Middle frontal gyrus (tissue), 1 donor: ENCODE measurements around the gene SIL1.
"Not testable (repeated sequence)": the region's sequence is repeated elsewhere in the genome, so short reads cannot be mapped to it uniquely, and the experiment has no call there.

Source experiments
- DNase-seq: peaks from one replicate; pipeline ENCODE4 v3.0.0-alpha.2; 2015; ENCODE audit warnings: low spot score; ENCODE audit errors: extremely low spot score

SIL1 gene

DNA sequence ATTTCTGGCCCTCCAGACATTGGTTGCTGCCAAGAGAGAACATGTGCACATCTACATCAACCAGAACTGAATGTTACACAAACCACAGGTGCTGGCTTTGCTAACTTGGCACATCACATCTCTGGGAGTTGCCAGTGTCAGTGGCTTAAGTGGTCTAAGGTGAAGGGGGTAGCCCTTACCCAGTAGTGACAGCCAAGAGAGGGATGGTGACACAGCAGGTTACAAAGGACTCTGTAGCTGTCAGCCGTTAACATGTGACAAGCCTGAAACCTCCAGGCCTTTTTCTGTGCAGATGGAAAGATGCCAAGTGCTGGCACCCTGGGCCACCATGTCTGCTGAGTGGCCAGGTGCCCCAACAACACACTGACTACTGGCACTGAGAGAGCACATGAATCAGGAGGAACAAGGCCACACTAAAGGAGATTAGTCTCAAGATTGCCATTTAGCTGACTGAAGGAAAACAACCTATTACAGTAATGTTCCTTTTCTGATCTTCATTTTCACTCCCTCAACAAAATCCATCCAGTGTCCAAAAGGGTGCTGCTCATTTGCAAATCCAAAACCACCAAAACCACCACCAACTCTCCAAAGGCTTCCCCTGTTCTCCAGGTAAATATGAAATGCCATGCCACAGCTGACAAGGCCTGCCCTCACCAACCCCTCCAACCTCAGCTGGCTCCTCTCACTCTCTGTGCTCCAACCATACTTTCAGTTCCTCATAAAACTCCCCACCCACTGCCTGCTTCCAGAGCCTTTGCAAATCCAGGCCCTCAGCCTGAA is 20.2 kb downstream of the SIL1 start:
- no peak for DNase-seq

DNA sequence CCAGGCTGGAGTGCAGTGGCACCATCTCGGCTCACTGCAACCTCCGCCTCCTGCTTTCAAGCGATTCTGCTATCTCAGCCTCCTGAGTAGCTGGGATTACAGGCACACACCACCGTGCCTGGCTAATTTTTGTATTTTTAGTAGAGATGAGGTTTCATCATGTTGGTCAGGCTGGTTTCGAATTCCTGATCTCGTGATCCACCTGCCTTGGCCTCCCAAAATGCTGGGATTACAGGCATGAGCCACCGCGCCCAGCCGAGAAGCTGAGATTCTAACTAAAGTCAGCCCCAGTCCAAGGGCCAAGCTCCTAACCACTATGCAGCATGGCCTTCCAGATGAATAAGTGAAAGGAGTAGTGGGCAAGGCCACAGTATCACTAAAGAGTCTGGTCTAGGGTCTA is 20.9 kb downstream of the SIL1 start:
- DNase-seq, result not testable (repeated sequence)

DNA sequence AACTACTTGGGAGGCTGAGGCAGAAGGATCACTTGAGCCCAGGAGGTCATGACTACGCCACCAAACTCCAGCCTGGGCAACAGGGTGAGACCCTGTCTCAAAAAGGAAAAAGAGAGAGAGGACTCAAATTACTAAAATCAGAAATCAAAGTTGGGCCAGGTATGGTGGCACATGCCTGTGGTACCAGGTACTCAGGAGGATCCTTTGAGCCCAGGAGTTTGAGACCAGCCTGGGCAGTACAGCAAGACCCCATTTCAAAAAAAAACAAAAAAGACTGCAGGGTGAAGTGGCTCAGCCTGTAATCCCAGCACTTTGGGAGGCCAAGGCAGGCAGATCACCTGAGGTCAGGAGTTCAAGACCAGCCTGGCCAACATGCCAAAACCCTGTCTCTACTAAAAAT is 23.8 kb downstream of the SIL1 start:
- not testable (repeated sequence) for DNase-seq

DNA sequence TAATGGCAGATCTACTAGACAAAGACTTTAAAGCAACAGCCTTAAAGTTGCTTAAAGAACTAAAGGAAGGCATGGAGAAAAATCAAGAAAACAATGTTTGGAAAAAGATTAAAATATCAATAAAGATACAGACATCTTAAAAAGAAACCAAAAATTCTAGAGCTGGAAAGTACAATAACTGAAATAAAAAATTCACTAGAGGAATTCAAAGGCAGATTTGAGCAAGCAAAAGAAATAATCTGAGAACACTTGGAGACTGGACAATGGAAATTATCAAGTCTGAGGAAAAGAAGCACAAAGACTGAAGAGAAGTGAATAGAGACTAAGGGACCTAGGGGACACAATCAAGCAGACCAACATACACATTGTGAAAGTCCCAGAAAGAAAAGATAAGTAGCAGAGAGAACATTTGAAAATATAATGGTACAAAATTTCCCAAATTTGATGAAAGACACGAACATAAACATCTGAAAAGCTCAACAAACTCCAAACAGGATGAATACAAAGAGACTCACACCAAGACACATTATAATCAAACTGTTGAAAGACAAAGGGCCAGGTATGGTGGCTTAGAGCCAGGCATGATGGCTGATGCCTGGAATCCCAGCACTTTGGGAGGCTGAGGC is 26.3 kb downstream of the SIL1 start:
- DNase-seq, result no peak

DNA sequence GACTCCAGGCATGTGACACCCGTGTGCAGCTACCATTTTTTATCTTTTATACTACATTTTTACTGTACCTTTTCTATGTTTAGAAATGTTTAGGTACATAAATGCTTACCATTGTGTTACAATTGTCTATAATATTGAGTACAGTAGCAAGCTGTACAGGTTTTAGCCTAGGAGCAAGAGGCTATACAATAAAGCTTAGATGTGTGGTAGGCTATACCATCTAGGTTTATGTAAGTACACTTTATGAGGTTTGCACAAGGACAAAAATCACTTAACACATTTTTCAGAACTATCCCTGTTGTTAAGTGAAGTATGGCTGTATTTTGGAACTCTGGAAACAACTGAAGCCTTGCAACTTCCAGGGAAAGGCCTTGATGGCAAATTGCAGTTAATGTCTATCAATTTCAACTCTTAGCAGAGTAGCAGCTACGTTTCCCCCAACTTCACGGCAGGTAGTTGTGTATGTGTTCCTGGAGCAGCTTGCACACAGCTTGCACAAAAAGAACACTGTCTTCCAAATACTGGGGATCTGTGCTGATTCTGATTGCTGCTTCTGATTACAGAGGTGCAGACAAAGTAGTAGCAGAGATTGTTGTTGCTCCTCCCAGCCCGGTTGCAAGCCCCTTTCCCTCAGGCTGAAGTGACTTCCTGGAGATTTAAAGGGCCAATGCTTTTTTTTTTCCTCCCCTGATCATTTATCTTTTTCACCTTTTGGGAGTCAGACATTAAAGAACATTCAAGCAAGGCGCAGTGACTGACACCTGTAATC is 30.0 kb downstream of the SIL1 start:
- no peak for DNase-seq

DNA sequence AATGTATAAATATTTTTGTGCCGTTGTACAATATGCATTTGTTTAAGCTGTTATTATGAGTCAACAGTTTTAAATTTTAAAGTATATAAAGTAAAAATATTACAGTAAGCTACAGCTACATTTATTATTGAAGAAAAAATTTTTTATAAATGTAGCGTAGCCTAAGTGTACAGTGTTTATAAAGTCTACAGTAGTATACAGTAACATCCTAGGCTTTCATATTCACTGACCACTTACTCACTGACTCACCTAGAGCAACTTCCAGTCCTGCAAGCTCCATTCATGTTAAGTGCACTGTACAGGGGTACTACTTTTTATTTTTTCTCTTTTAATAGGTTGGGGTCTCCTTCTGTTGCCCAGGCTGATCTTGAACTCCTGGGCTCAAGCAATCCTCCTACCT is 30.6 kb downstream of the SIL1 start:
- no peak for DNase-seq

DNA sequence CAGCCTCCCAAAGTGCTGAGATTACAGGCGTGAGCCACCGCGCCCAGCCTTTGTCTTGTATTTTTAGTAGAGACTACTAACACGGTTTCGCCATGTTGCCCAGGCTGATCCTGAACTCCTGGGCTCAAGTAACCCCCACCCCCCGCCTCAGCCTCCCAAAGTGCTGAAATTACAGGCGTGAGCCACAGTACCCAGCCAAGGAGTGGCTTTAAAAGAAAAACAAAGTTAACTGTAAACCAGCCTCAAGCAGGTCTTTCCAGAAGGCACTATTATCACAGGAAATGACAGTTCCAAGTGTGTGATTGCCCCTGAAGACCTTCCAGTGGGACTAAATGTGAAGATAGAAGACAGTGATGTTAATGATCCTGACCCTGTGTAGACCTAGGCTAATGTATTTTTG is 31.1 kb downstream of the SIL1 start:
- no peak for DNase-seq

DNA sequence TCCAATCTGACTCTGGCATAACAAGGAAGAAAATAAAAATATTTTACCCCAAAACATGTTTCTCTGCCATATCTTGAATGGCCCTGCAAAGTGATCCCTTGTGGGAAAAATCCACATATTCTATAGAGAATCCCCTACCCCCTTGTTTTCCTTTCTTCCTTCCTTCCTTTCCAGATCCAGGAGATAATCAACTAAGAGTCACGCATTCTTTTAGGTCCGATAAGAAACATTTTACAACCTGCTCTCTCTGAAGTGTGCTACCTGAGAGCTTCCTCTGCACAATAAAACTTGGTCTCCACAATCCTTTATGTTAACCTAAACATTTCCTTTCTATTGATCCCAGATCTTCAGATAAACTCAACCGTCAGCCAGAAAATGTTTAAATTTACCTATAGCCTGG is 33.3 kb downstream of the SIL1 start:
- not testable (repeated sequence) for DNase-seq

DNA sequence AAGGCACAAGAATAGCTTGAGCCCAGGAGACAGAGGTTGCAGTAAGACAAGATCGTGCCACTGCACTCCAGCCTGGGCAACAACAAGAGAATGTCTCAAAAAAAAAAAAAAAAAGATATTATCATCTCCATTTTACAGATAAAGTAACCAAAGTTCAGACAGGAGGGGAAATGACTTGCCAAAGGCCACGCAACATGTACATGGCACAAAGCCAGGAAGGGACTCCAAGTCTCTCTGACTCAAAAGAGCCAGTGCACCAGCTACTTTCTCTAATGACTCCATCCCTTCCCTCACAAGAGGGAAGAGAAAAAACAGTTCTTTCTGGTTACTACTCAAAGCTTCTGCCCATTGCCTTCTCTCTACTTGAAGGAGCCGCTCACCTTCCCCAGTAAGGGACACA is 34.1 kb downstream of the SIL1 start:
- DNase-seq, result no peak

DNA sequence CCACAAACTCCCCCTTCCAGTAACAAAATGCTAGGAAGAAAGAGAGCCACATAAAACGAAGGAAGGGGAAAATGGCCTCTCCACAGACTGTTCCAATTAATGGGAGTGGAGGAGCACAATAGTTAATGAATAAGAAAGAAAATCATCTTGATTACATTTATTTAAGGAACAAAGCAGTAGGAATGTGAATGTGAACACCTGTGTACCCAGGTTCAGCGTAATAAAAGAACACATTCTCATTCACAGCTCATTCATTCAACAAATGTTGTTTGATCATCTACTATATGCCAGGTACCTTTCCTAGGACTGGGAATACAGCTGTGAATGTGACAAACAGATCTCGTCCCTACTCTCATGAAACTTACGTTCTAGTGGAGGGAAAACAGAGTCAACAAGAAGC is 35.7 kb downstream of the SIL1 start:
- no peak for DNase-seq

DNA sequence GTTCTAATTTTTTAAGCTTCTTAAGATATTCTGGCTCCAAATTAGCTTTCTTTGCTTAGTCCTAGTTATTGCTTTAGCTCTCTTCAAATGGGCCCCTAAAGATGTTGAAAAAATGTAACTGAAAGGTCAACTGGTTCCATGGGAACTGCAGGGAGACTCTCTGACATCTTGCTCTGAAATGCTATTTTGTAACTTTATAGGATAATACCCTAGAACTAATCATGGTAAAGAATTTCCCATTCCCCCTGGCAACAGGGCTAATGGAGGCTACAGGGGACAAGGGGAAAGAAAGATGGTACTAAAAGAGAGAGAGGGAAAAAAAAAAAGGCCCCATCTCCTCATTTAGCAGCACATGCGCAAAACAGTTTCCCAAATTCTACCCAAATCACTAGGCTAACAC is 39.4 kb downstream of the SIL1 start:
- DNase-seq, result no peak

DNA sequence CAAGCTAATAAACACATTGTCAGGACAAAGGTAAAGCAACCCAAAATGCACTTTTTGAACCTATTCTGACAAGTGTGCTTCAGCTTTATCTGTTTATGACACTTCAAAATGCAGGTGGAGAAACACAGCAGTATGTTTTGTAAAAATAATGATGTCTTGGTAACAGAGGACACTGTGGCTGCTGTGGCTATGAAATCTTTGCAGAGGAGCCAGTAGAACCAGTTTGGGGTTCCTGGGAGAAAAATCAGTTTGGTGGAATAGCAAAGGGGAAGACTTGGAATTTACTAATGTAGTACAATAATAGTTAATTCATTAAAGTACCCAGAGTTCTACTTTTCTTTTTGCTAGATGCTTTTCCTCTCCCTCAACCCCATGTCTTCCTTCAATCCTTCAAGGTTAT is 40.6 kb downstream of the SIL1 start:
- no peak for DNase-seq

DNA sequence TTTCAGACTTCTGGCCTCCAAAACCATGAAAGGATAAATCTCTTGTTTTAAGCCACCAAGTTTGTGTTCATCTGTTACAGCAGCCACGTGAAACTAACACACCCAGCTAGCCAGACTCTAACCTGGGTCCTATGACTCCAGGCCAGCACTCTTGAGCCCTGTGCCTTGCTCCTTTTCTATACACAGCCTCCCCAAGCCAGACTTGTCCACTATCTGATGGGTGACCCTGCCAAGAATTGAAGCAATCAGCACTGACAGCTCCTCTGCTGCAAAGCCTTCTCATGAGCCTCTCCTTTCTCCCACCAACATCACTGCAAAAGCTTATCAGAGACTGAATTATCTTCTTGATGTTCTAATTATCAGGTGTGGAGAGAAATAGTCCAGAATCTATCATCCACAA is 41.4 kb downstream of the SIL1 start:
- DNase-seq, result no peak

DNA sequence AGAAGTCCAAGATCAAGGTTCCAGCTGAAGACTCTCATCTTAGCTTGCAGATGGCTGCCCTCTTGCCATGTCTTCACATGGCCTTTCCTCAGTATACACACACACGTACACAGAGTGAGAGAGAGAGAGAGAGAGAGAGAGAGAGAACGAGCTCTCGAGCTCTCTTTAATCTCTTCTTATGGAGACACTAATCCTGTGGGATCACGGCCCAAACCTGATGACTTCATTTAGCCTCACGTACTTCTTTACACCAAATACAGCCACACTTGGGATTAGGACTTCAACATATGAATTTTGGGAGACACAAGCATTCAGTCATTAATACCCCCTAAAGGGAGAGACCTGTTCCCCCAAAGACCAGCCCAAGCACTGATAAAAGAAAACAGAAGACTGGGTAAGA is 42.8 kb downstream of the SIL1 start:
- DNase-seq, result no peak

DNA sequence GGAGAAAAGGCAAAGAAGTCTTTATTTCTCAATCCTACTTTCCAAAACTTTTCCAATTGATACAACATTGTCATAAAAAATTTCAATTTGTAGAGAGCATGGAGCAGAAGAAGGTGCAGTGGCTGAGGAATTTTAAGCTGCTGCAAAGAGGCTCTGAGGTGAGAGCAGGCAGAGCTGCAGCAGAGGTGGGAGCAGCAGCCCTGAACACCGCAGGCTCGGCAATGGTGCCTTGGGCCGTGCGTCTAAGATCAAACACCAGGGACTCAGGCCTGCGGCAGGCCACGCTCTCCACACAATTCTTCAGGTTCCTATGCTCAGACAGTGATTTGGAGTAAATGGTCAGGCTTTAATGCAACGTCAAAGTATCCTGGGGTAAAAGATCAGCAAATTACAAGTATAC is 46.3 kb downstream of the SIL1 start:
- DNase-seq, result no peak

DNA sequence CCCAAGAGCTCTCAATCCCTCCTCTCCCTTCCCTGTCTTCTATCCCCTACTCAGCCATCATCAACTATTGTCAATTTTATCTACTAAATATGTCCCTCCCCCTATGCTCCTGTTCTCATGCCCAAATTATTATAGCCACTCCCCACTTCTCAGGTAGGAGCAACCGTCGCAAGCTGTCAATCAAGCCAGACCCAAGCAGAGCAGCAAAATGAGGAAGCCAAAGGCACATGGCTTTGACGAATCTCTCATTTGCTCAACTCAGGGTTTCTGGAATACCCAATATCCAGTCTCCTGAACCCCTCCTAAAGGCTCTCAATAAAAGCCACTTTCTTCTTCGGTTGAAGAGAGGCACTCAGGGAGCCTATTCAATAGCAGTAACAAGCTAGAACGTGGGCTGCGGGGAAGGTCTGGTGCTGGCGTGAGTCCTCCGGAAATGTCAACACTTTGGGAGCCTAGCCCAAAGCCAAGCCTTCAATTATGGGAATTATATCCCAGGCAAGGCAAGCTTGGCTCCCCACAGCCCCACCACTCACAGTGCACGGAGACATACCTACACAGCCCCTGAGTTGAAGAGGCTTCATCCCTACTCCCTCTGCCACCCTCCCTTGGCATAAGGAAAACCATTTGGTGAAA is 47.7 kb downstream of the SIL1 start:
- DNase-seq, result no peak

DNA sequence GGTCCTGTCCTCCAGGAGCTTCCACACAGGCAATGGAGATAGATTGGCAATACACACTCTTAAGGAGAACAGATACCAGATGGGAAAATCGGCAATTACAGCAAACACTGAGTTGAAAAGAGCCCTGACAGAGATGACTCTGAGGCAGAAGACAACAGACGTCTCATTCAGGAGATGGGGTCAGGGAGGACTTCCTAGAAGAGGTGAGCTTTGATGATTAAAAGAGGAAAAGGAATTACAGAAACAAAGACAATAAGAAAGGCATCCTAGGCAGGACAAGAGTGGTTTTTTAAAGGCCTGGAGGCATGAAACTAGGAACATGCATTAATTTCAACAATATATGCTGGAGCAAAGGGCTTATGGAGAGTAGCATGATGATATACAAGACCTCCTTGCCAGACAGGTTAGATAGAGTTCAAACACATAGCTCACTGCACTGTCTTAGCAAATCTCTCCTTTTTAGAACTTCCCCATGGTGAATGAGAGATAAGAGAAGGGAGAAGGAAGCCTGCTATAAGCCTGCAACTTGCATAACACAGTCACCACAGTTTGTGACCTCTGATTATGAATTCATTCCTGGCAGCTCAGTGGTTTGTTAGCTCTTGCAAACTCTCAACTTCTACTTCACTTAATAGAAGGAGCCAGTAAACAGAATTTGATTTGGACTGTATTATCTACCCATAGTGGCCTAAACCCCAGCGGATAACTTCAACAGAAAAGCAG is 48.5 kb downstream of the SIL1 start:
- DNase-seq, result no peak

DNA sequence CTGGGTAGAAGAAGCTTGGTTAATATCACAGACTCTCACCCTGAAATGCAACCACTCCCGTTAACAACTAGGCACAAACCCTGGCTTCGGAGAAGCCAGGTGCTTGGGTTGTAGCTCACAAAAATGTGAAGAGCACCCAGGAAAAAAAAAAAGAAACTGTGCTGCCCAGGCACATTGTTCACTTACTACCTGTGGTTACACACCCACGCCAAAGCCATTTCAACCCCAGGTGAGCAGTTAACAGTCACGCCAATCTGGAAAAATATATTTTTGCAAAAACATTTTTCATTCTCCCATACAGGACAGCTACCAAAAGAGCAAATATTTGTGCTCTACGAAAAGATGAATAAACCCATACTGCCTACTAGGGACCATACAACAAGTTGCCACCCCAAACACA is 49.2 kb downstream of the SIL1 start:
- DNase-seq, result no peak

DNA sequence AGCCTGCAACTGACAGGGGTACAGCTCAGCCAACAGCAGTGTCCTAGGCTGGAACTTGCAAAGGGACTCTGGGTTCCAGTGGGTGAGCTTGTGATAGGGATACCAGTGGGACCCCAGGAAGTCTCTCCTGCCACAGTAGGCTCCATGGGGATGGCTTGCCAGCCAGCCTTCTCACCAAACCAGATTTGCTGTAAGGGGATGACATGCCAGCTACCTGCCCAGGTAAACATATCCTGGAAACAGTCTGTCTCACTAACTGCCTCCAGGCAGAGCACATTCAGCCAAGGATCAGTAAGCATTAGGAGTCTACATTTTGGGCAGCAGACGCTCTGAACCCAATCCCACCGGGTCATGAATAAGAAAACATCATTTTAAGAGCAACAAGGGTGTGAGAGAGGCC is 49.9 kb downstream of the SIL1 start:
- no peak for DNase-seq

DNA sequence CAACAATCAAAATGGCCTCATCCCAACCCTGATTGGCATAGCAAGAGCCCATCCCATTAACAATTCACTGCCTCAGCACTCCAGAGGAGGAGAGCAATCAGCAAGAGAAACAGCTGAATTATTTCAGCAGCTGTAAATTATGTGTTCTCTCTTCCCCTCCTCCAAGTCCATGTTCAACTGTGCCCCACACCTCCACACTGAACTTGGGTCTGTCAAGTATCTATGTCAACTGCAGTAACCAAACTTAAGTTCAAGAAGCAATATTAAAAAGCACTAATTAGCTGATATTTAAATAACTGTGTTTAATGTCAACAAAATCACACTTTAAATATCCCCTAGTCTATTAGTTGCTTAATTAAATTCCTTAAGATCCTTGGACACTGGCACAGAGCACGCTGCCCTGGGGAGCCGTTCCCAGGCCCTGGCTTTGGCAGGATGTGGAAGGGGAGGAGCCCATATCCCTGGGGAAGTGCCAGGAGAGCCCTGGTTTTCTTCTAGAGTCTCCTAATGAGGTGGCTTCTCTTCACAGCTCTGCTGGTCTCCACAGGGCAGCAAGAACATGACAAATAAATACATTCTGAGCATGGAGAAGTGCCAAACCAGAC is 50.6 kb downstream of the SIL1 start:
- DNase-seq, result no peak
